COR-L47 (cell line): Measurements from ENCODE around the gene ANAPC2.
A peak's percentile ranks its signal among the peaks of the same experiment; 100 is the strongest.

ENCODE experiments used
- DNase-seq: peaks from one replicate; lab custom pipeline; 2025; lab: John Stamatoyannopoulos, UW

The ANAPC2 gene

DNA sequence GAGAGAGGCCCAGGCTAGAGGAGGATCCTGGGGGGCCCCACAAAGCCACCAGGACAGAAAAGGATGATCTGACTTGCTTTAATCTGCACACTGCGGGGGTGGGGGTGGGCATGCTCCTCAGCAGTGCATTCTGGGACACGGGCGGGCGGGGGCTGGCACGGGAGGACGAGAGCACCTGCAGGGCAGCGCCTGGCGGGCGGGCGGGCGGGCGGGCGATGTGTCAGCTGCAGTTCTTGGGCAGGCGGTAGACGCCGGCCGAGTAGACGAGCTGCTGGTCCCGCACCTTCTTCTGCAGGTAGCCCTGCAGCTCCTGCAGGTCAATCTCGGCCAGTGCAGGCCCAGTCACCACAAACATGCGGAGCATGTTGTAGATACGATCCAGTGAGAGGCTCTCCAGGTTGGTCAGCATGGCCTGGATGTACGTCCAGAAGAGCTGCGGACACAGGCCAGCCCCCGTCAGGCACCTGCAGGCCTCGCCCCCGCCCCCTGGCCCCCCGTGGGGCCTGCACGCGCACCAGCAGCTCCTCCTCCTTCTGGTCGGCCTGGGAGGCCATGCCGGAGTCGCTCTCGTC is 13.6 kb downstream of the ANAPC2 start:
- peak; percentile 72 for DNase-seq

DNA sequence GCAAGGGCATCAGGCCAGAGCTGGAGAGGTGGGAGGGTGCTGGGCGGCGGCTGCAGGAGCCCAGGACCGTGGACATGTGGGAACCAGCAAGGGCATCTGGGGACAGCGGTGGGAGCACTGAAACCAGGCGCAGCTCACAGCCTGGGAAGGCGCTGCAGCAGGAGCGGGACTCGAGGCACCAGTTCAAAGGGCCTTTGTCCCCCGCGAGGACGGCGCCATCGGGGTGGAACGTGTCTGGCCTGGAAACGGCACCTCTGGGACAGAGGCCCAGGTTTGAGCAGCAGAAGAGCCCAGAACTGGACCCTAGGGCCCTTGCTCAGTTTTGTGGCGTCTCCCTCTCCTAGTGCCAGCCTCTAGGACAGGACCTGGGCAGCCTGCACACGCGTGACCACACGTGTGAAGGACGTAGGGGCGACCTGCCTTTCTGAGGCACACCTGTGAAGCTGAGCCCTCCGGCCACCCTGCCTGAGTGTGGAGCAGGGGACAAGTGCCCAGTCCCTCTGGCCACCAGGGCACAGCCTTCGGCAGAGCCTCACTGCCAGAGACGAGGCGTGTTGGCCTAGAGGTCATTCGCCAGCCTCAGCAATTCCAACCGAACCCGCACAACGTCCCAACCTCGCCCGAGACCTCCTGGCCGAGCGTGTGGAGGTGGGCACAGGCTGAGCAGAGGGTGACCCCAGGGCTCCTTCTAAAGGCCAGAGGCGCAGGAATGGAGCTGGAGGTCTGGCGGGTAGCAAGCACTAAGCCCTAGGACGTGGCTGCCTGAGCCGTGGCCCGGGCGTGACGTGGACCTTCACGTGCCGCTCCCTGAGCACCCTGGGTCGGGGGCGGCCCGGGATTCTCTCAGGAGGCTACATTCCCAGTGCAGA is 14.3 kb downstream of the ANAPC2 start:
- no peak for DNase-seq

DNA sequence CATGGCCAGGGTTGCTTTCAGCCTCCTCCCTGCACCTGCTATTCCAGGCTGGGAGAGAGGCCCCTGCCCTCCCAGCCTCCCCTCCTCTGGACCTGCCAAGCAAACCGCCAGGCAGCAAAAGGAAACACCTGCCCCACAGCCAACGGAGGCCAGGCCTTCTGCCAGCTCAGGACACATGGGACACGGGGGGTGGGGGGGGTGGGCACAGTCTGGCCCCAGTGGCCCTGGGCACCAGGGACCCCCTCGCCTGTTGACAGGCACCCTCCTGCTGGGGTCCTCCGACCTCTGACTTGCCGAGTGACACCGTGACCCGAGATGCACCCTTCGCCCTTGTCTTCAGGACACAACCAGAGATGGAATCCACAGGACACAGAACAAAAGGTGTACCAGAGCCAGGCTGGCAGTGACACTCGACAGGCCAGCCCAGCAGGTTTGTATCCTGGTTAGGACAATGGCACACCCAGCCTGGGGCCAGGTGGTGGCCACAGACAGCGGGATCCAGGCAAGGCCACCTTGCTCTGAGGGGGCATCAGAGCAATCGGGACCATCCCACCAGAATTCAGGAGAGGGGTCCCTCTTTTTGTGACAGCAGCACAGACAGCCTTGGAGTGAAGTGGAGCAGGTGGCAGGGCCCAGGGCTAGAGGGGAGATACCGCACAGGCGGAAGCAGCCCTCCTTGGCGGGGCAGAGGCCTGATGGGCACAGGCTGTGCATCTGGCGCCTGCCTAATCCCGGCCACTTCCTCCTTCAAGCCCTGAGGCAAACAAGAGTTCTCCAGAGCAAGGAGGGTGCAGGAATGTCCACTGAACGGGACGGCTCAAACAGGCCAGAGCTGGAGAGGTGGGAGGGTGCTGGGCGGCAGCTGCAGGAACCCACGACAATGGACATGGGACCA is 15.2 kb downstream of the ANAPC2 start:
- no peak for DNase-seq

DNA sequence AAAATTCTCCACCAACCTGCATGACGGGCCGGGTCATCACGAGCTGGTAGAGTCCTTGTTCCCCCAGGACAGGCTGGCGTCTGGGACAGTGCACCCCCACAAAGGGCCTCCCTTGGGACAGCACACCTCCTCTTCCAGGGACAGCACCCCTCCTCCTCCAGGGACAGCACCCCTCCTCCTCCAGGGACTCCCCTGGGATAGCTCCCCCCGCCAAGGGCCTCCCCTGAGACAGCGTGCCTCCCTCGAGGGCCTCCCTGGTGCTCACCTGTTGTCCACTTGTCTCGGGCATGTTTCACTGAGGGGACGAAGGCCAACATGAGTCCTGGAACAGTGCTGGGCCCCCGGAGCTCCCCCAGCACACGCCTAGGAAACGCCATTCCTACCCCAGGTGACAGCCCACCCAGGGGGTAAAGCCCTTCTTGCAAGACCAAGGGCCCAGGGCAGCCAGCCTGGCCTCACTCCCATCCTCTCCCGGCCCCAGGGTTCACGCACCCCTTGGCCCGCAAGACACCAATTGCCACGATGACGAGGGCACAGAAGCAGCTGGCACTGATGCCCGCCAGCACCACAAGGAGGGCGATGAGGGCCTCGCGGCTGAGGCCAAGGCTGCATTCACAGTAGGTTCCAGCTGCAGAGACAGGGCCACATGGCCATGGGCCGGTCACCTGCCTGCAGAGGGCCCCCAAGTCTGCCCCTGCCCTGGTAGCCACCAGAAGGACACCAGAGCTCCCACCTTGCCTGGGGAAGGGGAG is 17.0 kb downstream of the ANAPC2 start:
- DNase-seq, result no peak

DNA sequence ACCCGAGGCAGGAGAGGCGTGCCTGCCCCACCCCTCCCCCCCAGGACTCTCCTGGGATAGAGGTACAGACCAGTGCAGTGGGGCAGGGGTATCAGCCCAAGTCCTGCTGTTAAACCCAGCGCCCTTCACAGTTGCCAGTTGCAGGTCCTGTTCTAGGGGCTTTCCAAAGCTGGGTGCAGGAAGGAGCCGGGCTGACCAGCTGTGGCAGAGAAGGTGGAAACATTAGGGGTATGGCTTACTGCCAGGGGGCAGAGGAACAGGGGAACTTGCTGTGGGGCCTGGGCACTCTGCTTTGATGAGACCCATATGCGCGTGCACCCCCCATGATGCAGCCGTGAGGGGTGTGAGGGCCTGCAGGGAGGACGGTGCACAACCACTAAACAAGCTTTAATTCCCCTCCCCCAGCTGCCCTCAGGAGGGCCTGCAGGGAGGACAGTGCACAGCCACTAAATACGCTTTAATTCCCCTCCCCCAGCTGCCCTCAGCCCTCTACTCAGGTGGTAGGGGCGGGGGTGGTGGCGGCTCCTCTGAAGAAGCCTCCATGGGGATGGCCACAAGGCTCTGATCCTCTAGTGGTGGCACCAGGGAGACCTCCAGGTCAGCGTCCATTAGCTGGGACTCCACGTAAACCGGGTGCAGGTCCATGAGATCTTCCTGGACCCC is 17.7 kb downstream of the ANAPC2 start:
- no peak for DNase-seq

DNA sequence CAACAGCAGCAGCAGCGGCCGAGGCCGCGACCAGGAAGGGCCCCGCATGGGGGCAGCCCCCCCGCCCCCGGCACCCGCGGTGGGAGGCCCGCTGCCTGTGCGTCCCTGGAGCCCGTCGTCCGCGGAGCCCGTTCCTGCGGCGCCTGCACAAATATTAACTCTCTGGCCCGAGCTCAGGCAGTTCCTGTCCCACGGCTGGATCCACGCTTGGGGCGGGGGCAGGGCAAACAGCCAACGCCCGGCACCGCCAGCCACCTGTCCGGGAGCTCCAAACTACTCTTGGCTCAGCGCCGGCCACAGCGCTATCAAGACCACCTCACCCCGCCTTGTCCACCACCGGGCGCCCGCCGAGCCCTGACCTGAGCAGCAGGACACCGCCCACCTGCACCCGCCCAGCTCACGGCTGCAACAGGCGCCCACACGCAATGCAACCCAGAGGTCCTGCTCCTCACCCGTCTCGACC is 18.4 kb downstream of the ANAPC2 start, which contains the start of gene LRRC26:
Gene LRRC26, minus strand, starts transcription at position 156 of the 463 bp plus-strand sequence. Its CDS starts 108 bp downstream, at position 48.
- no peak for DNase-seq

DNA sequence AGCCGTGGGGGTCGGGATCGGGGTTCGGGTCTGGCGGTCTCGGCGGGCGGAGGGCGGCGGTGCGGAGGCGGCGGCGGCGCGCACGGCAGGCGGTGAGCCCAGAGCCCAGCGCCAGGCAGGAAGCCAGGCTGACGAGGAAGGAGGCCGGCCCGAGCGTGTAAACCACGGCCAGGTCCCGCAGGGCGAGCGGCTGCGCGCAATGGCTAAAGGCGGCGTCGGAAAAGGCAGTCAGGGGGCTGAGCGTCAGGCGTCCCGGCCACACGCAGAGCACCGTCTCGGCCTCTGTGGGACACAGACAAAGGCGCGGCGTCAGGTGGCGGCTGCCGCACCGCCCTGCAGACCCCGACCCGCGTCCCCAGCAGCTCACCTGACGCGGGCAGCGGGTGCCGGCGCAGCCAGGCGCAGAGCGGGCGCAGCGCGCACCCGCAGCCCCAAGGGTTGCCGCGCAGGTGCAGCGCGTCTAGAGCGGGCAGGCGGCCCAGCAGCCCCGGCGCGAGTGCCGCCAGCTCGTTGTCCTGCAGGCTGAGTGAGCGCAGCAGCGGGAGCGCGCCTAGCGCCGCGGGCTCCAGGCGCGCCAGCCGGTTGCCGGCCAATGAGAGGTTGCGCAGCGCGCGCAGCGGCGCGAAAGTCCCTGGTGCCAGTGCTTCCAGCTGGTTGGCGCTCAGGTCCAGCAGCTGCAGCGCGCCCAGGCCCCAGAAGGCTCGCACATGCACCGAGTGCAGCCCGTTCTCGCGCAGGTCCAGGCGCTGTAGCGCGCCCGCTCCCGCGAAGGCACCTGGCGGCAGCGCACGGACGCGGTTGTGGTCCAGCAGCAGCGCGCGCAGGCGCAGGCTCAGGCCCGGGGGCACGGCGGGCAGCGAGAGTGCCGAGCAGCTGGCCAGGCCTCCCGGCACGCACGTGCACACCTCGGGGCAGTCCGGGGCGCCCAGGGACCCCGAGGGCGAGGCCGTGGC is 19.2 kb downstream of the ANAPC2 start:
- DNase-seq, result peak; percentile 92

DNA sequence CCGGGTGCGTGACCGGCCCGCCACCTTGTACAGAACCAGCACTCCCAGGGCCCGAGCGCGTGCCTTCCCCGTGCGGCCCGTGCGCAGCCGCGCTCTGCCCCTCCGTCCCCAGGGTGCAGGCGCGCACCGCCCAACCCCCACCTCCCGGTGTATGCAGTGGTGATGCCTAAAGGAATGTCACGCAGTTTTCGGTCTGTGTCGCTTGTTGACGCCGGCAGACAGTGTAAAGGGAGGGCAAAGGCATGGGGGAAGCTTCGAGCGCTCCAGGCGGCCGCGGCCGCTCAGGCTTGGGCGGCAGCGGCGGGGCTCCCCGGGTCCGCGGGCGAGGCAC is 19.8 kb downstream of the ANAPC2 start:
- no peak for DNase-seq

DNA sequence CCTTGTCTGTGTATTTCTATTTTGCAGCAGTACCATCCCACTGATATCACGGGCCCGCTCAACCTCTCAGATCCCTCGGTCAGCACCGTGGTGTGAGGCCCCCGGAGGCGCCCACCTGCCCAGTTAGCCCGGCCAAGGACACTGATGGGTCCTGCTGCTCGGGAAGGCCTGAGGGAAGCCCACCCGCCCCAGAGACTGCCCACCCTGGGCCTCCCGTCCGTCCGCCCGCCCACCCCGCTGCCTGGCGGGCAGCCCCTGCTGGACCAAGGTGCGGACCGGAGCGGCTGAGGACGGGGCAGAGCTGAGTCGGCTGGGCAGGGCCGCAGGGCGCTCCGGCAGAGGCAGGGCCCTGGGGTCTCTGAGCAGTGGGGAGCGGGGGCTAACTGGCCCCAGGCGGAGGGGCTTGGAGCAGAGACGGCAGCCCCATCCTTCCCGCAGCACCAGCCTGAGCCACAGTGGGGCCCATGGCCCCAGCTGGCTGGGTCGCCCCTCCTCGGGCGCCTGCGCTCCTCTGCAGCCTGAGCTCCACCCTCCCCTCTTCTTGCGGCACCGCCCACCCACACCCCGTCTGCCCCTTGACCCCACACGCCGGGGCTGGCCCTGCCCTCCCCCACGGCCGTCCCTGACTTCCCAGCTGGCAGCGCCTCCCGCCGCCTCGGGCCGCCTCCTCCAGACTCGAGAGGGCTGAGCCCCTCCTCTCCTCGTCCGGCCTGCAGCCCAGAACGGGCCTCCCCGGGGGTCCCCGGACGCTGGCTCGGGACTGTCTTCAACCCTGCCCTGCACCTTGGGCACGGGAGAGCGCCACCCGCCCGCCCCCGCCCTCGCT is 20.4 kb downstream of the ANAPC2 start:
- DNase-seq, result no peak

DNA sequence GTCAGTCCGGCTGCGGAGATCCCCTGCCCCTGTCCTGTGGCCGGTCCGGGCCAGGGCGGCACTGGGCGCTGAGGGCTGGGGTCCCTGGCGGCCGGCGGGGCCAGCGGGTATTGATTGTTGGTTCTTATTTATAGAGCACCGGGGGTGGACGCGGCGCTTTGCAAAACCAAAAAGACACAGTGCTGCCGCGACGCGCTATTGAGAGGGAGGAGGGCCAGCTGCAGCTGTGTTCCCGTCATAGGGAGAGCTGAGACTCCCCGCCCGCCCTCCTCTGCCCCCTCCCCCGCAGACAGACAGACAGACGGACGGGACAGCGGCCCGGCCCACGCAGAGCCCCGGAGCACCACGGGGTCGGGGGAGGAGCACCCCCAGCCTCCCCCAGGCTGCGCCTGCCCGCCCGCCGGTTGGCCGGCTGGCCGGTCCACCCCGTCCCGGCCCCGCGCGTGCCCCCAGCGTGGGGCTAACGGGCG is 21.0 kb downstream of the ANAPC2 start:
- DNase-seq, result no peak

DNA sequence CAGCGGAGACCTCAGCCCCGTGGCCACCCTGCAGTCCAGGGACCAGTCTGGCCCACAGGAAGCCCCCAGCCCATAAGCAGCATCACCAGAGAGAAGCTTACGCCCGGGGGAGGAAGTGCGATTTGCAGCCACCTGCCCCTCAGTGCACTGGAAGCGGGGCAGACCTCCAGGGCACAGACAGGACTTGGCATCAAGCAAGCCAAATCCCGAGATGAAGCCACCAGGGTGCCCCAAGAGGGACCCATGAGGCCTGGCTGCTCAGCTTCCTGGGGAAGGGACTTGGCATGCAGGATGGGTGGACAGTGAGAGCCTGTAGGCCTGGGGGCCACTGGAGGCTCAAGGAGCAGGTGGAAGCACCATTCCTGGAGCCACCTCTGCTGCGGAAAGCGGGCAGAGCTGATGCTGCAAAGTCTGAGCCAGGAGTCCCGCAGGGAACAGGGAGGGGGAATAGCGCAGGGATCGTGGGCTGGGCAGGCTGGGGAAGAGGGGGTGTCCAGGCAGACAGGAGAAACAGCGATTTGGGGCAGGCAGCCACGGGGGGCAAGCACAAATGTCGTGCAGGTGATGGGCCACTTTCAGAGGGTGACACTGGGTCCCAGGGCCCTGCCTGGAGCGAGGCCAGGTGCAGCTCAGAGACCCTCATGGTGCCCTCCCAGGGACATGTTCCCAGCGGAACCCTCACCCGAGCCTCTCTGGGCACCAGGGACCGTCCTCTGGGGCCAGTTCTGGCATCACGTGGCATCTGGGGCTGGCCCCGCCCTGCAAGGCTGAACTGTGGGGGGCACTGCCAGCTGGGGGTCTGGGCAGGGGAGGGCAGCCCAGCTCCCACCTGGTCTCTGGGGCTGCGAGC is 21.8 kb downstream of the ANAPC2 start:
- no peak for DNase-seq

DNA sequence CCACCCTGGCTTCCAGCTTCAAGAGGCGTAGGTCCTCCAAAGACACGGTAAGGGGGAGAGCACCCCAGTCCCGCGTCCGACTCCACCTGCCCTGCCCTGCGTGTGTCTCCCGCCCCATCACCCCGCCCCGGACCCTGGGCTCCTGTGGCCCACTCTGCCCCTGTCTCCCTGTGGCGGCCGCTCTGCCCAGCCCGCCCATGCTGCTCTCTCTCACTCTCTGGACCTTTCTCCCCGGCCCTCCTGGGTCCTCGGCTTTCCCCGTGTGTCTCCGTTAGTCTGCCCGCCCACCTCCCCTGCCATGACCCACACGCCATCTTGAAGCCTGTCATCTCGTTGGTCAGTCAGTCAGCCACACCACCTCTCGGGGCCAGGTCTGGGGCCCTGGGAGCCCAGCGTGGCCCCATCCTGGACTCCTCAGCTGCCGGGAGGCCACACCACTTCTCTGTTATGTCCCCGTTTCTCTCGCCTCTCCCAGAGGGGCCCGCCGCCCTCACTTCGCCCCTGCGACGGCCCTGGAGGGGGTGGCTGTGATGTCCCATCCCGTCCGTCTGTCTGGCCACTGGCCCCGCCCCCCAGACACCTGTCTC is 23.0 kb downstream of the ANAPC2 start:
- no peak for DNase-seq

DNA sequence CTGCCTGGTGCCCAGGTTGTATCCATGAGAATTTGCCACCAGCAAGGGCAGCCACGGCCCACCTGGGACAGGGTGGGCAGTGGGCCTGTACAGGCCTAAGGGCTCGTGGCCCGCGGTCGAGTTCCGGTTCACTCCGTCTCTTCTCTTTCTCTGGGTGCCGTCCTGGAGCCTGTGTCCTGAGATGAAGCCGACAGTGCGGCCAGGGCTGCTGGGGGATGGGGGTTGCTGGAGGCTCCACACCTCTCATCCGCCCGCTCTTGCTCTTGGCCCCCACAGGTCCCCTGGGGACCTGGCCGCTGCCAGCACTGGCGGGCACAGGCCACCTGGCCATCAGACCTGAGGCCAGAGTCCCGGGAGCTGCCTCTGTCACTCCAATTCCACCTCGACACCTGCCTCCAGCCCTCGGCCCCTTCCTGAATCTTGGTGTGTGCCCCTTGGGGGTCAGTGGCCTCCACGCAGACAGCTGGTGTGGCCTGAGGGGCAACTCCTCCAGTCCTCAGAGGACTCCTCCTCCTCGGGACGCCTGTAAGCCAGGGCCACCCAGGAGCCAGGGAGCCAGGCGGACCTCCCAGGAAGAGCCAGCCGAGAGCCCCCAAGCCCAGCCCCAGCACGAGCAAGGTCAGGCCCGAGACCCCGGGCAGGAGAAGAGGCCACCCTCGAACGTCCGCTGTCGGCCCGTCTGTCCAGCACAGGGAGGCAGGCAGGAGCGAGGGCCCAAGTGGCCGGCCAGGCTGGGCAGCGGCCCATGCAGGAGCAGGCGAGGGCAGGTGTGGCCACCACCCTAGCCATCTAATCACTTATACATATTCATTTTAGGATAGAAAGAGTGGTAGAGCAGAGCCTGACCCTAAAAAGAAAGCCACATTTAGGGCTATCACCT is 23.8 kb downstream of the ANAPC2 start:
- no peak for DNase-seq

DNA sequence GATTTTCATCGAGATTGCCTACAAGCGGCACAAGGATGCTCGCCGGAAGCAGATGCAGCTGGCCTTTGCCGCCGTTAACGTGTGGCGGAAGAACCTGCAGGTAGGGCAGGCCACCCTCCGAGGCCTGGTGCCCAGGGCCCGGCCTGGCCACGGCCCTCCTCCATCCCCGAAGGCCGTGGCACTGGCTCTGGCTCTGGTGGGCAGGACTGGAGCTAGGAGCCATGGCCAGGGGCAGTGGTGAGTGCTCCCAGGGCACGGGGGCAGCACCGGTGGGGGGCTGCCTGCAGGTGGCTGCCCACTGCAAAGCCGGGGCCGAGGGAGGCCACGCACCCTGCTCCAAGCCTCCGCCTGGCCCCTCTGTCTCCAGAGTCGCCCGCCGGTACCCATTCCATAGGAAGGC is 24.6 kb downstream of the ANAPC2 start:
- DNase-seq, result no peak

DNA sequence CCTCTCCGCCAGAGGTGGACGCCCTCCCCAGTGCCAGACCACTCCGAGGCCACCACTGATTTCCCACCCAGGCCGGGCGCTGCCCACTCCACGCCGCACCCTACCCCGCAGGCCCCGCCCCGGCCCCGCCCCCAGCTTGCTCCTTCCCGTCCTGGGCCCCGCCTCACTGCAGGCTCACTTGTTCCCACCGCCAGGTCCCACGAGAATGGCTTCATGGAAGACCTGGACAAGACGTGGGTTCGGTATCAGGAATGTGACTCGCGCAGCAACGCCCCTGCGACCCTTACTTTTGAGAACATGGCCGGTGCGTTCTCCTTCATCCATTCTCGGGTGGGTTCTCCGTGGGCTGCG is 25.0 kb downstream of the ANAPC2 start:
- no peak for DNase-seq

DNA sequence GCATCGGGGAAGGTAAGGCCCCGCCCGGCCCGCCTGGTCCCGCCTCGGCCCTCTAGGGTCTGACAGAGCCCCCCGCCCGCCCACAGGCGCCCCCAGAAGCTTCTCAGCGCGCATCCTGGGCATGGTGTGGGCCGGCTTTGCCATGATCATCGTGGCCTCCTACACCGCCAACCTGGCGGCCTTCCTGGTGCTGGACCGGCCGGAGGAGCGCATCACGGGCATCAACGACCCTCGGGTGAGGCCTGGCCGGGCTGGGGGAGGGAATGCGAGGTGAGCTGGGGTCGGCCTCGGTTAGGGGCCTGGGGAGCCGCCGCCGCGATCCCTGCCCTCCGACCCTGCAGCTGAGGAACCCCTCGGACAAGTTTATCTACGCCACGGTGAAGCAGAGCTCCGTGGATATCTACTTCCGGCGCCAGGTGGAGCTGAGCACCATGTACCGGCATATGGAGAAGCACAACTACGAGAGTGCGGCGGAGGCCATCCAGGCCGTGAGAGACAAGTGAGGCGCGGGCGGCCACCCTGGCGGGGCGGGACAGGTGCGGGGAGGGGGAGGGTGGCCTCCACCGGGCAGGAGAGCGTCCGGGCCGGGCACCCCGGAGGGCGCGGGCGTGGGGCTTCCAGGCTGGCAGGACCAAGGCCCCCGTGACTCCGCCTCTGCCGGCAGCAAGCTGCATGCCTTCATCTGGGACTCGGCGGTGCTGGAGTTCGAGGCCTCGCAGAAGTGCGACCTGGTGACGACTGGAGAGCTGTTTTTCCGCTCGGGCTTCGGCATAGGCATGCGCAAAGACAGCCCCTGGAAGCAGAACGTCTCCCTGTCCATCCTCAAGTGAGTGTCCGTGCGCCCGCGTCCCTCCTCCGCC is 25.6 kb downstream of the ANAPC2 start:
- no peak for DNase-seq
